Right kidney (tissue), 1 donor: ENCODE results near the gene CENPC.
"Not testable (repeated sequence)": the region's sequence is repeated elsewhere in the genome, so short reads cannot be mapped to it uniquely, and the experiment has no call there.

ENCODE experiments used
- DNase-seq: peaks from one replicate; pipeline ENCODE4 v3.0.0-alpha.2; 2016

The CENPC gene

DNA sequence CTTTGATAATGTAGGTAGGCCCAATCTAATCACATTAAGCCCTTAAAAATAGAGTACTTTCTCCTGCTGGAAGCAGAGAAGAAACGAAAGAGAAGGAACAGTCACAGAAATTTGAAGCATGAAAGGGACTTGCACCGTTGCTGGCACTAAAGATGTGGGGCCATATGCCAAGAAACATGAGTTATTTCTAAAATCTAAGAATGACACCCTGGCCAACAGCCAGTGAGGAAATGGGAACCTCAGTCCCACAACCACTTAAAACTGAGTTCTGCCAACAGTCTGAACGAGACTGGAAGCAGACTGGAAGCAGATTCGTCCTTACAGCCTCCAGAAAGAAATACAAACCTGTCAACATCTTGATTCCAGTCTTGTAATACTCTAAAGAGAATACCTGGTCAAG, 70.1 kb downstream of the CENPC start:
- no peak for DNase-seq

DNA sequence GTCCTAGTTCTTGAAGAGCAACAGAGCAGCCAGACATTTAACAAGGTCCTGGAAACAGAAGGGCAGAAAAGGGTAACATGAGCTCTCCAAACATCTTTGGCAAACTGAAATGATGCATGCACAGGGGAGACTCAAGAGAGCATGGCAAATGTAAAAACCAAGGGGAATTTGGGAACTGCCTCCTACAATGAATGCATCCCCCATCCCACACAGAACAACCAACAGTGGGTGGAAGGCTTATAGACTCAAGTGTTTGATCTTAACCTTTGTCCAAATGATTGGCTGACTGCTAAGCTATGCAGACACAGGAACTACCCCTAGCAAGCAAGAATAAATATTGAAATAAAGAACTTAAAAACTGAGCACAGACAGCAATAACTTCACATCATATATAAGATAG, 74.4 kb downstream of the CENPC start:
- no peak for DNase-seq

DNA sequence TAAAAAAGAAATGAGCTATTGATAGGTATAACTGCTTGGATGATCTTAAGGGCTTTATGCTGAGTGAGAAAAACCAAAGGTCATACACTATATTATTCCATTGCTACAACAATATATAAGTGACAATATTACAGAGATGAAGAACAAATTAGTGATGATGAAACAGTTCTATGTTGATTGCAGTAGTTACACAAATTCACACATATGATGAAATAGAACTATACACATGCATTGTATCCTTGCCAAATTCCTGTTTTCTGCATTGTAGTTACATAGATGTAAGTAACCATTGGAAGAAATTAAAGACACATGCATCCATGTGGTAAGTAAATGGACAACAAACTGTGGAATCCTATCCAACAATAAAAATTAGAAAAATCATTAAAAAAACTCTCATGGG, 76.5 kb downstream of the CENPC start:
- no peak for DNase-seq

DNA sequence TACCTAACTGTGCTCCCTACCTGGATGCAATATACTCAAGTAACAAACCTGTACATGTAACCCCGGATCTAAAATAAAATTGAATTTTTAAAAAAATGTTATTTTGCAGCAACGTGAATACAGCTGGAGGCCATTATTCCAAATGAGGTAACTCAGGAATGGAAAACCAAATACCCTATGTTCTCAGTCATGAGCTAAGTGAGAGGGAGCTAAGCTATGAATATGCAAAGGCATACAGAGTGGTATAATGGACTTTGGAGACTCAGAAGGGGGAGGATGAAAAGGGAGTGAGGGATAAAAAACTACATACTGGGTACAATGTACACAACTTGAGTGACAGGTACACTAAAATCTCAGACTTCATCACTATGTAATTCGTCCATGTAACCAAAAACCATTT, 78.6 kb downstream of the CENPC start:
- DNase-seq: no peak

DNA sequence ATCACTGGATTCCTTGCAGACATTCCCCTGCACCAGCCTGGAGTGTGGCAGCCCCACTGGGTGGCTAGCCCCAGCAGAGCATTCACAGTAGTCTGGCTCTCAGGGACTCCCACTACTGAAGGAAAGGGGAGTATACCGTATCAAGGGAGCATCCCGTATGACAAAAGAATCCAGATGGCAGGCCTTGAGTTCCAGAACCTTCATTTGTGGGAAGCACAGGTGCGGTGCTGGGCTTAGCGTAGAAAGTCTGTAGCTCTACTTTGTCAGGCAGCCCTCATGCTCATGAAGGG, 79.6 kb downstream of the CENPC start:
- no peak for DNase-seq

DNA sequence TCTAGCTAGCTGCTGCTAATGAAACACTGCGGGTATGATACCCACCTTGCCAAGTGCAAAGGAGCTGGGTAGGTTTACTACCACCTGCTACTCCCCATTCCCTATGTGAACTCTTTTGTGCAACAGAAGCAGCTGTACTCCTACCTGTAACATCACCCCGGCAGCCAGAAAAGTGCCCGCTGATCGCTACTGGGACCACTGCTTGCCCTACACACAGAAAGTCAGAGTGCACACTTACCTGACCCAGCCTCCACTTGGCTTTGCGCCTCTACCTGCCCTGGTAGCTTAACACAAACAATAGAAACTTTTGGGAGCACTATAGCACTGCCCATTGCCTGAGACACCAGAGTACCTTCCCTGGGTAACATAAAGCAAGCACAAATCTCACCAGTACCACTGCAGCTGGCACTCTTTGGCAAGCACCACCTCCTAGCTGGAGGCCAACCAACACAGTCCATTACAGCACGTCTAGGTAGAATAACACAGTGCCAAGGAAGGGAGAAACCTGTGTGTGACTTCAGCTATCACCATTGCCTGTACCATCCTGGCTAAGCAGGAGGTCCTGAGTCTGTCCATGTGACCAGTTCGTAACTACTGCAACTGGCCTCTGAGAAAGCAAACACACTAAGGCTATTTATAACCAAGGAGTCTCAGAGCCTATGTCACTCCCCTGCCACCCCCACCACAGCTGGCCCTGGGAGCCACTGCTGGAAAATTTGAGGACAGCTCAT, 80.1 kb downstream of the CENPC start:
- no peak for DNase-seq

DNA sequence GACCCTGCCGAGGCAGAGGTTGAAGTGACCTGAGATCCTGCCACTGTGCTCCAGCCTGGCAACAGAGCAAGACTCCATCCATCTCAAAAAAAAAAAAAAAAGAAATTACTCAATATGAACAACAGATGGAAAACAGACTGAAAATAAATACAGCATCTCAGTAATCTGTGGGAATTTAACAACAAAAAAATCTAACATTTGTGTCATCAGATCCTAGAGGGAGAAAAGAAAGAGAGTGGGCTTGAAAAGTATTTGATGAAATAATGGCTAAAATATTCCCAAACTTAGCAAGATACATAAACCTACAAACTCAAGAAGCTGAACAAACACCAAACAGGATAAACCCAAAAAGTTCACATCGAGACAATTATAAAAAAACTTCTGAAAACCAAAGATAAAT, 84.7 kb downstream of the CENPC start:
- no peak for DNase-seq

DNA sequence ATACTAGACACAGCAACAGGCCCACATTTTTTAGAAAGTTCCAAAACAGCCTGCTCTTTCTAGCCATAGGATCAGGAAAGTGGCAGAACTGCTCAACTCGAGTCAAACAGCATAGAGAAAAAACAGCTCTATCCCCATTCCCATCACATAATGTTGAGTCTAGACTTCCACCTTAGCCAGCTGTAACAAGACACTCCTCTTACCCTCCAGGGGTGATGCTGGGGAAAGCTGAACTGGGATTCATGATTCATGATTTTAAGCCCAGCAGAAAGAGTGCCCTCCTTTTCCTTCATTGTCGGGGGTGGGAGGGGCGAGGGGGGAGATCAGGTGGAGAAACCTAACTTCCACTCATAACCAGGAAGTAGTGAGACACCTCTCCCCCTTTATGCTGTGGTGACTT, 86.1 kb downstream of the CENPC start:
- DNase-seq: no peak

DNA sequence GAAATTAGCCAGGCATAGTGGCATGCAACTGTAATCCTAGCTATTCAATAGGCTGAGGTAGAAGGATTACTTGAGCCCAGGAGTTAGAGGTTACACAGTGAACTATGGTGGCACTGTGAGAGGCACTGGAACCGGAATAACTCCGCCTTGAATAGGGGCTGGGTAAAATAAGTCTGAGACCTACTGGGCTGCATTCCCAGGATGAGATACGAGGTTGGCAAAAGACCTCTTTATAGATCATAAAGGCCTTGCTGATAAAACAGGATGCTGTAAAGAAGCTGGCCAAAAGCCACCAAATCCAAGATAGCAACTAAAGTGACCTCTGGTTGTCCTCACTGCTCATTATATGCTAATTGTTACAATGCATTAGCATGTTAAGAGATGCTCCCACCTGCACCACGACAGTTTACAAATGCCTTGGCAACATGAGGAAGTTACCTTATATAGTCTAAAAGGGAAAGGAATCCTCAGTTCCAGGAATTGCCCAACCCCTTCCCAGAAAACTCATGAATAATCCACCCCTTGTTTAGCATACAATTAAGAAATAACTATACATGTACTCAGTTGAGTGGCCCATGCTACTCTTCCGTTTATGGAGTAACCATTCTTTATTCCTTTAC, 88.6 kb downstream of the CENPC start:
- DNase-seq: no peak

DNA sequence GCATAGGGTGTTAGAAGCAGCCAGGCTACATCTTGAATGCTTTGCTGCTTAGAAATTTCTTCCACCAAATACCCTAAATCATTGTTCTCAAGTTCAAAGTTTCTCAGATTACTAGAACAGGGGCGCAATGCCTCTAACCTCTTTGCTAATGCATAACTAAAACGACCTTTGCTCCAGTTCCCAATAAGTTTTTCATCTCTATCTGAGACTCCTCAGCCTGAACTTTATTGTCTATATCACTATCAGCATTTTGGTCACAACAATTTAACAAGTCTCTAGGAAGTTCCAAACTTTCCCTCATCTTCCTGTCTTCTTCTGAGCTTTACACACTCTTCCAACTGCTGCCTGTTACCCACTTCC, 92.5 kb downstream of the CENPC start:
- not testable (repeated sequence) for DNase-seq

DNA sequence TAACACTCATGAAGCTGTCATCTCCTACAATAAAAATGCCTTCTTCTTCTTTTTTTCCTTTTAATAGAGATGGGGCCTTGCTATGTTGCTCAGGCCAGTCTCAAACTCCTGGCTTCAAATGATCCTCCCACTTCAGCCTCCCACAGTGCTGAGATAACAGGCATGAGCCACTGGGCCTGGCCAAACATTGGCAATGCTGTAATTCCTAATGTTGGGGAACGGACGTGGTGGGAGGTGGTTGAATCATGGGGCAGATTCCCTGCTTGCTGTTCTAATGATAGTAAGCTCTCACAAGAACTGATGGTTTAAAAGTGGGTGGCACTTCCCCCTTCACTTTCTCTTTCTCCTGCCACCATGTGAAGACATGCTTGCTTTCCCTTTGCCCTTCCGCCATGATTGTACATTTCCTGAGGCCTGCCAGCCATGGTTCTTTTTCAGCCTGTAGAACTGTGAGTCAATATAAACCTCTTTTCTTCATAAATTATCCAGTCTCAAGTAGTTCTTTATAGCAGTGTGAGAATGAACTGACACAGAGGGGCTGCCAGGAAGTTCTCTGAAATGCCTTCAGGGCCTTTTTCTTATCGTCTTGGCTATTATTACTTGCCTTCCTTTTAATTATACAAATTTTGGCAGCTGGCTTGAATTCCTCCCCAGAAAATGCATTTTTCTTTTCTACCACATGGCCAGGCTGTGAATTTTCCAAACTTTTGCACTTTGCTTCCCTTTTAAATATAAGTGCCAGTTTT, 93.0 kb downstream of the CENPC start:
- DNase-seq: no peak

DNA sequence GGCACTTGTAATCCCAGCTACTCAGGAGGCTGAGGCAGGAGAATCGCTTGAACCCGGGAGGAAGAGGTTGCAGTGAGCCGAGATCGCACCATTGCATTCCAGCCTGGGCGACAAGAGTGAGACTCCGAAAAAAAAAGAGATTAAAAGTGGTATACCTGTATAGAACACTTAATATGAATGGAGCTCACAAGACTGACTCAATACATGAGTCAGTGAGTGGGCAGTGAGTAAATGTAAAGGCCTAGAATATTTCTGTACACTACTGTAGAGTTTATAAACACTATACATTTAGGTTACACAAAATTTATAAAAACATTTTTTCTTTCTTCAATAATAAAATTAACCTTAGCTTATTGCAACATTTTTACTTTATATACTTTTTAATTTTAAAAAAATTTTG, 93.8 kb downstream of the CENPC start:
- DNase-seq: no peak

DNA sequence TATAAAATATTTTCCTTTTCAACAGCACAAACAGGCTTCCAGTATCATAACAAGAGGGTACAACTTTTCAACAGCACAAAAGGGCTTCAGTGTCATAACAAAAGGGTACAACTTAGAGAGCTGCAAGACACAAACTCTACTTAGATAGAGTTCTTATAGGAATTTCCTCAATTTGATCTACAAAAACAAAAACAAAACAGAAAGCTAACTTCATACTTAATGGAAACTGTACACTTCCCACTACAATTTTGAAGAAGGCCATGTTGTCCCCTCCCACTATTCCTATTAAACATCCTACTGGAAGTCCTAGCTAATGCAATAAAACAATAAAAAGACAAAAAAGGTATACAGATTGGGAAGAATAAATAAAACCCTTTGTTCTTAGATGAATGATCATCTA, 96.7 kb downstream of the CENPC start:
- DNase-seq: no peak

DNA sequence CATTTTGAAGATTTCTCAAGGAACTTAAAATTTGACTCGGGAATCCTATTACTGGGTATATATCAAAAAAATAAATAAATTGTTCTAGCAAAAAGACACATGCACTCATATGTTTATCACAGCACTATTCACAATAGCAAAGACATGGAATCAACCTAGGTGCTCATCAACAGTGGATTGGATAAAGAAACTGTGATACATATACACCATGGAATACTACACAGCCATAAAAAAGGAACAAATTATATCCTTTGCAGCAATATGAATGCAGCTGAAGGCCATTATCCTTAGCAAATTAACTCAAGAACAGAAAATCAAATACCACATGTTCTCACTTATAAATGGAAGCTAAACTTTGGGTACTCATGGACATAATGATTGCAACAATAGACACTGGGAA, 97.4 kb downstream of the CENPC start:
- no peak for DNase-seq

DNA sequence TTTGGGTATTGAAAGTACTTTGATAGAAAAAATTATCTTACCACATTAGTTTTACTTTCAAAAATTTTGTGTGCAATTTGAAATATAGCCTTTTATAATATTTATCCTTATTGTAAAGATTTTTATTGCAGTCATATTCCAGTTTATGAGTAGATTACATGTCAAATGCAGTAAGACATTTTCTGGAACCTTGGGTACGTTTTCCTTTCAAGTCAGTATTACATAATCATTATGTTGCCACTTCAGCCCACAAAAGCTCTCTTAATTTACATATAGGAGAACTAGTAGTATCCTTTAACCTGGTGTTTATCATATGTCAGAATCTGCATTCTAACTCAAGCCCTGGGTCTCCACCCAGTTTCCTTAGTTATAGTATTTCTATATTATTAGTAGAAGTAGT, 98.5 kb downstream of the CENPC start:
- DNase-seq: no peak

DNA sequence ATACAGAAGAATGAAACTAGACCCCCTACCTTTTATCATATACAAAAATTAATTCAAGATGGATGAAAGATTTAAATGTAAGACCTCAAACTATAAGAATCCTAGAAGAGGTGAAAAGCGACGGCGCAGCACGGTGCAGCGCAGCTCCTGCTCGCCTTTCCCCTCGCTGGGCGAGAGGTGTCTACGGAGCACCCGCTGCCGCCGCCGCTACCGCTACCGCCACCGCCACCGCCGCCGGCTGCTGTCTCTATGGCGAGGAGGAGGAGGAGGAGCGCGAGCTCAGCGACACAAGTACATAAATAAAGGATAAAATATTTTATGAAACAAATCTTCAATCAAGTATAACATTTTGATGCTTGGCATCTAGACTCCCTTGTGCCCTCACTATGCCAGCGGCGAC, 99.4 kb downstream of the CENPC start:
- DNase-seq: not testable (repeated sequence)

DNA sequence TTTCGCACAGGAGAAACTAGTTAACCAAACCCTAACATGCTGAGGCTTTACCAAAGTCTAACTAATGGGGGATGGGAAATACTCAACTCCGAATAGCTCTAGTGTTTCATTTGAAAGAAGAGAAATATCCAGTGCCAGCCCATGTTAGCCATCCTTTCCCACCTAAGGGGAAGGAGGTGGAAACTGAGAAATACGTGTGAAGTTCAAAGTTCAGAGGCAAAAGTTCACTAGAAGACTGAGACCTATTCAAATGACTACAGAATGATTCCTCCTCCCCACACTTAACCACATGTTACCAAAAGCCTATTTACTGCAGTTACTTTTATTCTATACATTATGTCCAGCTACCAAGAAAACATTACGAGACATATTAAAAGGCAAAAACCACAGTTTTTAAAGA, 106.3 kb downstream of the CENPC start:
- DNase-seq: no peak

DNA sequence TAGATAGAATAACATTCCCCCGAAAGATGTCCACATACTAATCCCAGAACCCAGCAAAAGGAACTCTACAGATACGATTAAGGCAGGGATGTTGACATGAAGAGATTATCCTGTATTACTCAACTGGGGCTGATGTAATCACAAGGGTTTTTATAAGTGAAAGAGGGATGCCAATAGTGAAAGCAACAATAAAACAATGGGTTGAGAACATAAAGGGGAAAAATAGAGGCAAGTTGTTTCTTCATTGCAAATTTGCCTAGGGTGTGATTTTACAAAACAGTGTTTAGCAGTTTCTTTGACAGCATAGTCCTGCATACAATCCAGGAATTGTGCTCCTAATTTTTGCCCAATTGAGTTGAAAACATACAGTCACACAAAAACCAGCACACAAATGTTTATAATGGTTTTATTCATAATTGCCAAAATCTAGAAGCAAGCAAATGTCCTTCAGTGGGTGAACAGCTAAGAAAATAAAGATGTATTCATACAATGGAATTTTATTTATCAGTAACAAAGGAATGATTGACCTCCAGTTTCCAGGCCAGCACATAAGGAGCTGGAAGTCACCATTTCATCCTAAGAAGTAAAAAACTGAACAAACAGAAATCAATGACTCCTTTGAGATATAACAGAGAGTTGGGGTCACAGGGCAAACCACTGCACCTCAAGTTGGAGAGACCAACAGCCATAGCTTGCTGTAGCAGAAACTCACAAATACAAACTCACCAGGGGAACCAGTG, 107.2 kb downstream of the CENPC start:
- DNase-seq: no peak

DNA sequence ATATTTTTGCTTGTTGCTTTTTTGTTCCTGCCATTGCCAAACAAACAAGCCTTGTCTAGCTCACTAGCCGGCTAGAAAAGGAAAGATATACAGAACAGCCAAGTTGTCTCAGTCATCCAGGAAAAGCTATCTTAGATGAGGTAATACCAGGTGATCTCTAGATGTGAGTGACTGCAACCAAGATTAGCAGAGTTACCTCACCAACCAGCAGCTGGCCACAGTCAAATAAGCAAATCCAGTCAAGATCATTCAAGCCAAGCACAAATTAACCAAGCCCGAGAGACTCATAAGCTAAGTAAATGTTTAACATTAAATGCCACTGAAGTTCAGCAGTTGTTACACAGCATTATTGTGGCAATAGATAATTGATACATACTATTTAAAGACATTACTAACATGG, 108.6 kb downstream of the CENPC start:
- DNase-seq: no peak

DNA sequence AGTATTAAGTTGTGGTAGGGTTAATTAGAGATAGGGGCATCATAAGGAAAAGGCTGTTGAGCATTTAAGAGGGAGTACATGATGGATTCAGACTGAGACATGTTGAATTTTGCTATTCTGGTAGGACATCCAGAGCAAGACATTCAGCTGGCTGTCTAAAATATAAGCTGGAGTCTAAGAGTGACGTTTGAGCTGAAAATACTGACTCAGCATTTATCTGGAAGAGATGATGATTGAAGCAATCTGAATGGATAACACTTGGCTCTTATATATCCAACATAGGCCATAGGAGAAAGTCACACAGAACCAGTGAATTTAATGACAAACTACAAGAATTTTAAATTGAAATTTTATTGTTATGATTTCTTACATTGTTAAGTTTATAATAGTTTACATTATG, 114.3 kb downstream of the CENPC start:
- DNase-seq: no peak

DNA sequence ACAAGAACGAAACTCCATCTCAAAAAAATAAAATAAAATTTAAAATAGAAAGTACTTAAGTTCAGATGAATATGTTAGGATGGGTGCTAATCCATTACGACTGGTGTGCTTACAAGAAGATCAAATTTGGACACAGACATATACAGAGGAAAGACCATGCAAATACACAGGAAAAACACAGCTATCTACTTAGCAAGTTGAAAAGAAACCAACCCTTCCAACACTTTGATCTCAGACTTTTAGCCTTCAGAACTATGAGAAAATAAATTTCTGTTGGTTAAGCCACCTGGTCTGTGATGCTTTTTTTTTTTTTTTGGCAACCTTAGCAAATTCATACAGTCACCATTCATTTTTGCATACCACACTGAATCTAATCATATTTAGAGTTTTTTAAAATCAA, 116.5 kb downstream of the CENPC start:
- DNase-seq: no peak
